GM12878 (cell line): Measurements from ENCODE around the gene ARHGEF7. TPM values are rescaled to one million over a fixed set of nuclear protein-coding genes. Genes with fewer than 3 reads are reported as not detected.
A peak's percentile ranks its signal among the peaks of the same experiment; 100 is the strongest.

Source experiments
- CEBPB ChIP-seq, 2 experiments: fragments of 150-350 bp in 1 of 2; IDR thresholded peaks; 2 replicates each; pipeline ENCODE4 v1.6.1; 2012 to 2014; ENCODE audit warnings: low read depth in 2 of 2, low read length in 2 of 2, borderline replicate concordance in 1 of 2, inconsistent platforms in 1 of 2
- CHD2 ChIP-seq: IDR thresholded peaks from 2 replicates; pipeline ENCODE4 v1.6.1; 2011; ENCODE audit warnings: low read depth, low read length, improper control_type of control experiment, borderline replicate concordance
- E4F1 ChIP-seq: fragments of 450-650 bp; IDR thresholded peaks from 2 replicates; pipeline ENCODE4 v1.6.1; 2018; ENCODE audit warnings: borderline replicate concordance, mild to moderate bottlenecking; ENCODE audit not compliant: partially characterized antibody
- EP300 ChIP-seq, 2 experiments: fragments of 150-350 bp in 1 of 2; IDR thresholded peaks; 2 replicates each; pipeline ENCODE4 v1.6.1; 2011 to 2012; ENCODE audit warnings: low read depth in 2 of 2, low read length in 2 of 2, borderline replicate concordance in 1 of 2, improper control_type of control experiment in 1 of 2, inconsistent platforms in 1 of 2; ENCODE audit not compliant: control insufficient read depth in 1 of 2
- FOXK2 ChIP-seq: fragments of 450-650 bp; IDR thresholded peaks from 2 replicates; pipeline ENCODE4 v1.6.1; 2017; ENCODE audit warnings: mild to moderate bottlenecking, moderate library complexity
- MEF2B ChIP-seq: fragments of 450-650 bp; IDR thresholded peaks from 2 replicates; pipeline ENCODE4 v1.6.1; 2018; ENCODE audit warnings: mild to moderate bottlenecking, moderate library complexity; ENCODE audit not compliant: partially characterized antibody, poor library complexity, severe bottlenecking
- TARDBP ChIP-seq: IDR thresholded peaks from 2 replicates; pipeline ENCODE4 v1.6.1; 2016; ENCODE audit warnings: borderline replicate concordance
- ZBTB4 ChIP-seq: fragments of 450-650 bp; formaldehyde crosslinking; IDR thresholded peaks from 2 replicates; pipeline ENCODE4 v1.4.0; 2022; ENCODE audit warnings: mild to moderate bottlenecking, moderate library complexity
- ZNF687 ChIP-seq: fragments of 450-650 bp; IDR thresholded peaks from 2 replicates; pipeline ENCODE4 v1.6.1; 2017; ENCODE audit warnings: mild to moderate bottlenecking, moderate library complexity
- polyA plus RNA-seq, 11 experiments: library from polyadenylated mRNA; depleted of rRNA in 4 of 11; unstranded in 6 of 11; stranded (reverse) in 5 of 11; fragments of >200 nt; fragmentation: Nextera tagmentation in 4 of 11; fragmentation: Illumina TruSeq in 1 of 11; extraction: Ambion mirVana in 4 of 11; extraction: Trizol in 1 of 11; gene quantifications; 1 replicate in 1 of 11; 2 replicates in 10 of 11; pipeline versions ENCODE4 v1.2.1 to v1.2.3, GENCODE V29; 2011 to 2016; ENCODE audit warnings: inconsistent platforms in 2 of 11, missing spikeins in 2 of 11, low read depth in 1 of 11
- total RNA-seq, 4 experiments: library from RNA; depleted of rRNA in 3 of 4; stranded (reverse); fragments of >200 nt in 3 of 4; fragmentation: Illumina TruSeq in 1 of 4; extraction: Trizol in 1 of 4; gene quantifications; 2 replicates each; pipeline versions ENCODE4 v1.2.1 to v1.2.3, GENCODE V29; 2013 to 2021
- TF ChIP-seq, protein P1 (sequence below): fragments of 450-650 bp; IDR thresholded peaks from 2 replicates; pipeline ENCODE4 v1.6.1; 2016; ENCODE audit warnings: mild to moderate bottlenecking
- TF ChIP-seq, protein P2 (sequence below): fragments of 450-650 bp; IDR thresholded peaks from 2 replicates; pipeline ENCODE4 v1.6.1; 2017; ENCODE audit warnings: mild to moderate bottlenecking, low read depth, inconsistent platforms; ENCODE audit not compliant: poor library complexity, severe bottlenecking
- TF ChIP-seq, protein P3 (sequence below): fragments of 450-650 bp; IDR thresholded peaks from 2 replicates; pipeline ENCODE4 v1.6.1; 2017; ENCODE audit warnings: mild to moderate bottlenecking

The ARHGEF7 gene
- total and polyA plus RNA-seq, 10 of the 15 experiments (the other 5 are each of a cell fraction or from before 2014, with no cell fraction given) = 4.7 to 65.5 (median 36.6) TPM

DNA sequence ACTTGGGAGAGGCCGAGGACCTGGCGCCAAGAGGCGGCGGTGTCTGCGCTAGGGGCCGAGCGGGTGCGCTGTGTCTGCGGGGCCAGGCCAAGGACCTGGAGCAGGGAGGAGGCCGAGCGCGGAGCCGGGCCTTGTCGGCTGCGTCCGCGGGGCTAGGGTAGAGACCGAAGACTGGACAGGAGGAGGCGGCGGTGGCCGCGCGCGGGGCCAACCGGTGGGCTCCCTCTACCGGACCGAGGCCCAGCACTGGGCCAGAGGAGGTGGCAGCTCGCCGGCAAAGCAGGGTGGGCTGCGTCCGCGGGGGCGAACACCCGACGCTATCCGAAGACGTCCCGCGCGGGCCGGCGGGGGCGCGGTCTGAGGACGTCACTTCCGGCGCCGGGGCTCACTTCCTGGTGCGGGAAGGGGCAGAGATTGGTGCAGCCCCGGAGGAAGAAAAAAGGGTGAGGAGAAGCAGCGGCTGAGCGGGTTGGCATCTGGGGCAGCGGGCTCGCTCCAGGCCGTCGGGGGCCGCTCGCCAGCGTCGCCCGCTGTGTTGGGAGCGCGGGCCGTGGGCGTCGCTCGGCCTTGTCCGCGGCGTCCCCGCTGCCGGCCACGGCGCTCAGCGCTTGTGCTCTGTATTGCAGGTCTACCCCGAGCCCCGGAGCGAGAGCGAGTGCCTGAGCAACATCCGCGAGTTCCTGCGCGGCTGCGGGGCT, 38.3 kb downstream of the ARHGEF7 start (continued):
- TF ChIP-seq CHD2 = no peak
- TF ChIP-seq, protein P1, sequence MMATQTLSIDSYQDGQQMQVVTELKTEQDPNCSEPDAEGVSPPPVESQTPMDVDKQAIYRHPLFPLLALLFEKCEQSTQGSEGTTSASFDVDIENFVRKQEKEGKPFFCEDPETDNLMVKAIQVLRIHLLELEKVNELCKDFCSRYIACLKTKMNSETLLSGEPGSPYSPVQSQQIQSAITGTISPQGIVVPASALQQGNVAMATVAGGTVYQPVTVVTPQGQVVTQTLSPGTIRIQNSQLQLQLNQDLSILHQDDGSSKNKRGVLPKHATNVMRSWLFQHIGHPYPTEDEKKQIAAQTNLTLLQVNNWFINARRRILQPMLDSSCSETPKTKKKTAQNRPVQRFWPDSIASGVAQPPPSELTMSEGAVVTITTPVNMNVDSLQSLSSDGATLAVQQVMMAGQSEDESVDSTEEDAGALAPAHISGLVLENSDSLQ = no peak
- peak; percentile 56; the same call in 1 of the 2 replicates for TF ChIP-seq ZNF687
- TF ChIP-seq ZBTB4 = no peak
- TF ChIP-seq, protein P2, sequence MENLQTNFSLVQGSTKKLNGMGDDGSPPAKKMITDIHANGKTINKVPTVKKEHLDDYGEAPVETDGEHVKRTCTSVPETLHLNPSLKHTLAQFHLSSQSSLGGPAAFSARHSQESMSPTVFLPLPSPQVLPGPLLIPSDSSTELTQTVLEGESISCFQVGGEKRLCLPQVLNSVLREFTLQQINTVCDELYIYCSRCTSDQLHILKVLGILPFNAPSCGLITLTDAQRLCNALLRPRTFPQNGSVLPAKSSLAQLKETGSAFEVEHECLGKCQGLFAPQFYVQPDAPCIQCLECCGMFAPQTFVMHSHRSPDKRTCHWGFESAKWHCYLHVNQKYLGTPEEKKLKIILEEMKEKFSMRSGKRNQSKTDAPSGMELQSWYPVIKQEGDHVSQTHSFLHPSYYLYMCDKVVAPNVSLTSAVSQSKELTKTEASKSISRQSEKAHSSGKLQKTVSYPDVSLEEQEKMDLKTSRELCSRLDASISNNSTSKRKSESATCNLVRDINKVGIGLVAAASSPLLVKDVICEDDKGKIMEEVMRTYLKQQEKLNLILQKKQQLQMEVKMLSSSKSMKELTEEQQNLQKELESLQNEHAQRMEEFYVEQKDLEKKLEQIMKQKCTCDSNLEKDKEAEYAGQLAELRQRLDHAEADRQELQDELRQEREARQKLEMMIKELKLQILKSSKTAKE = no peak
- peak; percentile 70 for TF ChIP-seq E4F1
- TF ChIP-seq TARDBP = no peak
- TF ChIP-seq MEF2B = peak; percentile 12
- TF ChIP-seq, protein P3, sequence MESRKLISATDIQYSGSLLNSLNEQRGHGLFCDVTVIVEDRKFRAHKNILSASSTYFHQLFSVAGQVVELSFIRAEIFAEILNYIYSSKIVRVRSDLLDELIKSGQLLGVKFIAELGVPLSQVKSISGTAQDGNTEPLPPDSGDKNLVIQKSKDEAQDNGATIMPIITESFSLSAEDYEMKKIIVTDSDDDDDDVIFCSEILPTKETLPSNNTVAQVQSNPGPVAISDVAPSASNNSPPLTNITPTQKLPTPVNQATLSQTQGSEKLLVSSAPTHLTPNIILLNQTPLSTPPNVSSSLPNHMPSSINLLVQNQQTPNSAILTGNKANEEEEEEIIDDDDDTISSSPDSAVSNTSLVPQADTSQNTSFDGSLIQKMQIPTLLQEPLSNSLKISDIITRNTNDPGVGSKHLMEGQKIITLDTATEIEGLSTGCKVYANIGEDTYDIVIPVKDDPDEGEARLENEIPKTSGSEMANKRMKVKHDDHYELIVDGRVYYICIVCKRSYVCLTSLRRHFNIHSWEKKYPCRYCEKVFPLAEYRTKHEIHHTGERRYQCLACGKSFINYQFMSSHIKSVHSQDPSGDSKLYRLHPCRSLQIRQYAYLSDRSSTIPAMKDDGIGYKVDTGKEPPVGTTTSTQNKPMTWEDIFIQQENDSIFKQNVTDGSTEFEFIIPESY = no peak
- no peak for TF ChIP-seq EP300 (IDR thresholded peaks at IDR 0.05; ENCODE audit: borderline replicate concordance in 1 of 2, control insufficient read depth in 1 of 2, low read depth in 2 of 2, low read length in 2 of 2)
- TF ChIP-seq FOXK2 = no peak
- no peak for TF ChIP-seq CEBPB (IDR thresholded peaks at IDR 0.05; ENCODE audit: borderline replicate concordance in 1 of 2, low read depth in 2 of 2, low read length in 2 of 2)
